Duodenal mucosa (tissue), 2 donors: Measurements from ENCODE around the gene TAX1BP1.
"Not testable (repeated sequence)": the region's sequence is repeated elsewhere in the genome, so short reads cannot be mapped to it uniquely, and the experiment has no call there.

Experiments
- H3K27ac ChIP-seq: one replicate; pipeline ENCODE4 v1.7.0; 2013; ENCODE audit warnings: low read depth, low read length
- H3K27me3 ChIP-seq, 2 donors: one replicate each; pipeline ENCODE4 v1.7.0; 2013; ENCODE audit warnings: low read length in 2 of 2, control low read depth in 1 of 2; ENCODE audit not compliant: insufficient read depth in 2 of 2, control insufficient read depth in 1 of 2
- H3K36me3 ChIP-seq, 2 donors: one replicate each; pipeline ENCODE4 v1.7.0; 2013; ENCODE audit warnings: low read length in 2 of 2, control low read depth in 1 of 2; ENCODE audit not compliant: insufficient read depth in 2 of 2, control insufficient read depth in 1 of 2
- H3K4me1 ChIP-seq, 2 donors: one replicate each; pipeline ENCODE4 v1.7.0; 2013; ENCODE audit warnings: low read length in 2 of 2, control low read depth in 1 of 2; ENCODE audit not compliant: insufficient read depth in 2 of 2, control insufficient read depth in 1 of 2
- H3K4me3 ChIP-seq, 2 donors: one replicate each; pipeline ENCODE4 v1.7.0; 2013; ENCODE audit warnings: low read length in 2 of 2, low read depth in 1 of 2
- H3K9ac ChIP-seq, 2 donors: one replicate each; pipeline ENCODE4 v1.7.0; 2013; ENCODE audit warnings: low read length in 2 of 2, low read depth in 1 of 2
- H3K9me3 ChIP-seq, 2 donors: one replicate each; pipeline ENCODE4 v1.7.0; 2013; ENCODE audit warnings: low read length in 2 of 2, control low read depth in 1 of 2; ENCODE audit not compliant: control insufficient read depth in 1 of 2

Gene TAX1BP1

GRCh38 chr7:27856703-27857485 is 116.9 kb downstream of the TAX1BP1 start:
- not testable (repeated sequence) for H3K9ac ChIP-seq, H3K36me3 ChIP-seq, H3K4me1 ChIP-seq, H3K9me3 ChIP-seq, H3K27ac ChIP-seq, H3K27me3 ChIP-seq, H3K4me3 ChIP-seq

- no peak overlapping the region for H3K9ac ChIP-seq
- H3K36me3 ChIP-seq = no peaks in the 10 kb centered on the region
- H3K27me3 ChIP-seq = no peaks in the 10 kb centered on the region
- H3K4me3 ChIP-seq = no peak overlapping the region
- H3K4me1 ChIP-seq = no peaks in the 10 kb centered on the region
- no peaks in the 10 kb centered on the region for H3K9me3 ChIP-seq
- H3K27ac ChIP-seq = no peak overlapping the region
Measured at GRCh38 chr7:27860800-27861199, 120.8 kb downstream of the TAX1BP1 start.

- H3K4me1 ChIP-seq = no peaks in the 10 kb centered on the region
- H3K27ac ChIP-seq = no peak overlapping the region
- no peak overlapping the region for H3K9ac ChIP-seq
- H3K27me3 ChIP-seq = no peaks in the 10 kb centered on the region
- H3K9me3 ChIP-seq = no peaks in the 10 kb centered on the region
- H3K36me3 ChIP-seq = no peaks in the 10 kb centered on the region
- no peak overlapping the region for H3K4me3 ChIP-seq
Measured at GRCh38 chr7:27861747-27862146, 121.8 kb downstream of the TAX1BP1 start.

GRCh38 chr7:27863880-27864279 is 123.9 kb downstream of the TAX1BP1 start:
- no peak overlapping the region for H3K9ac ChIP-seq
- no peaks in the 10 kb centered on the region for H3K36me3 ChIP-seq
- H3K27me3 ChIP-seq = no peaks in the 10 kb centered on the region
- H3K27ac ChIP-seq = no peak overlapping the region
- no peaks in the 10 kb centered on the region for H3K9me3 ChIP-seq
- no peaks in the 10 kb centered on the region for H3K4me1 ChIP-seq
- no peak overlapping the region for H3K4me3 ChIP-seq

GRCh38 chr7:27866256-27866655 is 126.3 kb downstream of the TAX1BP1 start:
- no peaks in the 10 kb centered on the region for H3K4me1 ChIP-seq
- H3K4me3 ChIP-seq = no peak overlapping the region
- H3K27me3 ChIP-seq = no peaks in the 10 kb centered on the region
- no peak overlapping the region for H3K27ac ChIP-seq
- no peak overlapping the region for H3K9ac ChIP-seq
- no peaks in the 10 kb centered on the region for H3K36me3 ChIP-seq
- no peaks in the 10 kb centered on the region for H3K9me3 ChIP-seq

- Histone ChIP-seq H3K27me3 (no peaks in the 10 kb centered on the region), H3K27ac (no peak overlapping the region)
Measured at GRCh38 chr7:27866828-27867672, 127.1 kb downstream of the TAX1BP1 start.

GRCh38 chr7:27868131-27868550 is 128.2 kb downstream of the TAX1BP1 start:
- Histone ChIP-seq H3K27ac (no peak overlapping the region), H3K36me3 (no peaks in the 10 kb centered on the region), H3K4me3 (no peak overlapping the region), H3K9ac (no peak overlapping the region), H3K4me1 (no peaks in the 10 kb centered on the region), H3K9me3 (no peaks in the 10 kb centered on the region), H3K27me3 (no peaks in the 10 kb centered on the region)

More at GRCh38 chr7:27866828-27867672, 127.1 kb downstream of the TAX1BP1 start:
- no peak overlapping the region for H3K4me3 ChIP-seq
- H3K4me1 ChIP-seq = no peaks in the 10 kb centered on the region
- no peaks in the 10 kb centered on the region for H3K9me3 ChIP-seq
- no peak overlapping the region for H3K9ac ChIP-seq
- no peaks in the 10 kb centered on the region for H3K36me3 ChIP-seq

- no peaks in the 10 kb centered on the region for H3K36me3 ChIP-seq
- H3K4me1 ChIP-seq = peaks cover 7 to 8% of the 10 kb centered on the region in 2 donors
- H3K9me3 ChIP-seq = no peaks in the 10 kb centered on the region
- no peak overlapping the region for H3K9ac ChIP-seq
- H3K4me3 ChIP-seq = no peak overlapping the region
- H3K27me3 ChIP-seq = no peaks in the 10 kb centered on the region
- no peak overlapping the region for H3K27ac ChIP-seq
Measured at GRCh38 chr7:27869056-27869455, 129.1 kb downstream of the TAX1BP1 start.

GRCh38 chr7:27870595-27870994 is 130.6 kb downstream of the TAX1BP1 start:
- Histone ChIP-seq H3K9me3 (no peaks in the 10 kb centered on the region), H3K4me1 (peaks cover 15 to 20% of the 10 kb centered on the region in 2 donors), H3K27ac (no peak overlapping the region), H3K36me3 (no peaks in the 10 kb centered on the region), H3K4me3 (no peak overlapping the region), H3K9ac (no peak overlapping the region), H3K27me3 (no peaks in the 10 kb centered on the region)

GRCh38 chr7:27871086-27871485 is 131.1 kb downstream of the TAX1BP1 start:
- Histone ChIP-seq H3K4me3 (no peak overlapping the region), H3K9me3 (no peaks in the 10 kb centered on the region), H3K4me1 (peaks cover 15 to 20% of the 10 kb centered on the region in 2 donors), H3K36me3 (no peaks in the 10 kb centered on the region), H3K9ac (no peak overlapping the region), H3K27me3 (no peaks in the 10 kb centered on the region), H3K27ac (no peak overlapping the region)
